Osteocyte (in vitro differentiated cells): ENCODE results near the gene TTC39A. TPM values are rescaled to one million over a fixed set of nuclear protein-coding genes. Genes with fewer than 3 reads are reported as not detected.

Source experiments
- DNase-seq: peaks from one replicate; pipeline ENCODE4 v3.0.0; 2021; ENCODE audit warnings: mixed read lengths; ENCODE audit not compliant: unreplicated experiment; ENCODE audit errors: extremely low spot score
- H3K27ac Mint-ChIP-seq: one replicate; pipeline ENCODE4 v1.8.0; 2021; ENCODE audit warnings: mild to moderate bottlenecking, mixed read lengths; ENCODE audit not compliant: unreplicated experiment
- H3K27me3 Mint-ChIP-seq: one replicate; pipeline ENCODE4 v1.8.0; 2021; ENCODE audit warnings: mixed read lengths; ENCODE audit not compliant: unreplicated experiment
- H3K36me3 Mint-ChIP-seq: one replicate; pipeline ENCODE4 v1.8.0; 2021; ENCODE audit warnings: mixed read lengths; ENCODE audit not compliant: unreplicated experiment
- H3K4me1 Mint-ChIP-seq: one replicate; pipeline ENCODE4 v1.8.0; 2021; ENCODE audit warnings: mixed read lengths; ENCODE audit not compliant: unreplicated experiment
- H3K4me3 Mint-ChIP-seq: one replicate; pipeline ENCODE4 v1.8.0; 2021; ENCODE audit warnings: mild to moderate bottlenecking, moderate library complexity, mixed read lengths; ENCODE audit not compliant: unreplicated experiment
- H3K9me3 Mint-ChIP-seq: one replicate; pipeline ENCODE4 v1.8.0; 2021; ENCODE audit warnings: mixed read lengths; ENCODE audit not compliant: unreplicated experiment
- total RNA-seq: library from RNA; stranded (reverse); gene quantifications from 2 replicates; pipeline ENCODE4 v1.2.1, GENCODE V29; 2021
- TF ChIP-seq, protein P1 (sequence below): fragments of 200-600 bp; sonication (generic); IDR thresholded peaks from 2 replicates; pipeline ENCODE4 v1.5.0; 2021; ENCODE audit warnings: antibody characterized with exemption, mild to moderate bottlenecking, moderate library complexity

Gene TTC39A
- total RNA-seq, 1 donor from 2014 or later, result 1.3 TPM

DNA sequence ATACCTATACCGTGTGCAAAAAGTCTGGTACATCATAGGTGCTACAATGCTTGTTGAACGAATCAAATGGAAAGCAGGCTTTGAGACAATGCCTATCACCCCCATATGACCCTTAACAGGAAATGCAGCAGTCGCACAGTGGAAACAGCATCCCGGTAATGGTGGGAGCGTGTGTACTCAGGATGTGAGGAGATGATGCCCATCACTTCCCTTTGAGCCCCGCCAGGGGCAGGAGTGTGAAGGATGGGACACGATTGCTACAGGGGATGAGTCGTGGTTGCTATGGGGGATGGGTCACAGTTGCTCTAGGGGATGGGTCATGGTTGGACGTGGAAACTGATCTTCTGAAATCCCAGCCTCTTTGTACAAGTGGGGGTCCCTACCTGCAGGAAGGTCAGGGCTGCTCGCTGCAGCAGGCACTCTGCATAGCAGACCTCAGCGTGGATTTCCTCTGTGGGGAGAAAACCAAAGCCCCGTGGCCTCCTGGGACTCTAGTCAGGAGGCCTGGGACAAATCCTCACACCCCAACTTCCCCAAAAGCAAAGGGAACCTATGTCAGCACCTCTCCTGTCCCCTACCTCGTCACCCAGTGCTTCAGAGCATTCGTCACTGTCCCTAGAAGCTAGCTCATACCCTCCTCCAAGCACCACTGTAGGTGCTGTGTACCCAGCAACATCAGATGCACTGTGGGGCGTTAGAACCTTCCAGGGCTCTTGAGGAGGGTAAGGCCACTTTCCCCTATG is 19.3 kb downstream of the TTC39A start:
- Mint-ChIP-seq H3K9me3 (no peaks in the 10 kb centered on the region), H3K4me3 (no peak overlapping the region), H3K36me3 (no peaks in the 10 kb centered on the region), H3K4me1 (peaks cover 8% of the 10 kb centered on the region), H3K27ac (no peak overlapping the region), H3K27me3 (no peaks in the 10 kb centered on the region)
- TF ChIP-seq, protein P1, sequence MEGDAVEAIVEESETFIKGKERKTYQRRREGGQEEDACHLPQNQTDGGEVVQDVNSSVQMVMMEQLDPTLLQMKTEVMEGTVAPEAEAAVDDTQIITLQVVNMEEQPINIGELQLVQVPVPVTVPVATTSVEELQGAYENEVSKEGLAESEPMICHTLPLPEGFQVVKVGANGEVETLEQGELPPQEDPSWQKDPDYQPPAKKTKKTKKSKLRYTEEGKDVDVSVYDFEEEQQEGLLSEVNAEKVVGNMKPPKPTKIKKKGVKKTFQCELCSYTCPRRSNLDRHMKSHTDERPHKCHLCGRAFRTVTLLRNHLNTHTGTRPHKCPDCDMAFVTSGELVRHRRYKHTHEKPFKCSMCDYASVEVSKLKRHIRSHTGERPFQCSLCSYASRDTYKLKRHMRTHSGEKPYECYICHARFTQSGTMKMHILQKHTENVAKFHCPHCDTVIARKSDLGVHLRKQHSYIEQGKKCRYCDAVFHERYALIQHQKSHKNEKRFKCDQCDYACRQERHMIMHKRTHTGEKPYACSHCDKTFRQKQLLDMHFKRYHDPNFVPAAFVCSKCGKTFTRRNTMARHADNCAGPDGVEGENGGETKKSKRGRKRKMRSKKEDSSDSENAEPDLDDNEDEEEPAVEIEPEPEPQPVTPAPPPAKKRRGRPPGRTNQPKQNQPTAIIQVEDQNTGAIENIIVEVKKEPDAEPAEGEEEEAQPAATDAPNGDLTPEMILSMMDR, result no peak
- no peak for DNase-seq

DNA sequence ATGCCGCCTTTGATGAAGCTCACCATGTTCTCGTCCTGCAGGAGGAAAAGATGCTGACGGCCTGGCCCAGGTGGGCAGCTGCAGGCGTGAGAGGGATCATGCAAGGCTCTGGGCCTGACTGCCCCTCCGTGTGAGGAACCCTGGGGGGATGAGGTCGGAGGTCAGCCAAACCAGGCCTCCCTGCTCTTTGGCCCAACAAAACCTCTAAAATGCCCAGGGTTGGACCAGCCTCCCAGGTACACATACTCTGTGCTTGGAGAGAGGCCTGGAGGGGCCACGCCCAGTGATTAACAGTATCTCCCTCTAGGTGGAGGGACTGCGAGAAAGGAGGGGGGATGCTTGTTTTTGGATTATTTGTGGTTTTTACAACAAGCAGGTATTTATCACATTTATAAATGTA is 21.1 kb downstream of the TTC39A start:
- Mint-ChIP-seq H3K9me3 (no peaks in the 10 kb centered on the region), H3K27me3 (no peaks in the 10 kb centered on the region), H3K36me3 (no peaks in the 10 kb centered on the region), H3K27ac (no peak overlapping the region), H3K4me1 (peaks cover 8% of the 10 kb centered on the region), H3K4me3 (no peak overlapping the region)
- TF ChIP-seq, protein P1, result no peak
- no peak for DNase-seq

DNA sequence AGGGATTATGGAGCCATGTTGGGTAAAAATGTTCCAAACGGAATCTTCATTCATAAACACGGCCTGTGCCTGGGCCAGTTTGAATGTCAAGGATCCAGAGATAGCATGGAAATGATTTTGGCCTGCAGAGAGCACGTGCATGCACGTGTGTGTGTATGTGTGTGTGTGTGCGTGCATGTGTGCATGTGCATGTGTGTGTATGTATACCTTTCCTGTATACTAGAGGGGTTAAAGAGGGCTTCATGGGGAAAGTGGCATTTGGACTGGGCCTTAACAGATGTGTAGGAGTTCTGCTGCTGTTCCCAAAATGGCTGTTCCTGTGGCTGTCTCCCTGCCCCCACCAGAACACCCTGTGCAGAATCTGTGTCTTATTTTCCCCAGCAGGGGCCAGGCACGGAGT is 21.7 kb downstream of the TTC39A start:
- H3K4me1 Mint-ChIP-seq, result peaks cover 9% of the 10 kb centered on the region
- no peak for DNase-seq

DNA sequence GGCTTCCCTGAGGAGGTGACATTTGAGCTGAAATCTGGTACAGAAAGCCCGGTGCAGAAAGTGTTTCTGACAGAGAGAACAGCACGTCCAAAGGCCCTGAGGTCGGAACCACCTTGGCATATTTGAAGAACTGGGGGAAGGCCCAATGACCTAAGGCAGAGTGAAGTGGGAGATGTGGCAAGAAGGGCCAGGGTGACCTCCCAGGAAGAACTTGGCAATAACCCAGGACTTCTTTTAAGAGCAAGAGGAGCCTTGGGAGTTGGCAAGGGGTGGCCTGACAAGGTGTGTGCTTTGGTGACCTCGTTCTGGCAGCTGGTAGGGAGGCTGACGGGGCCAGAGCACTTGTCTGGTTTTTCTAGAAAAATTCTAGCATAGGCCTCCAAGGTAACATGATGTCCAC is 23.4 kb downstream of the TTC39A start:
- H3K27me3 Mint-ChIP-seq, result no peaks in the 10 kb centered on the region

More for the DNA sequence above, 21.7 kb downstream of the TTC39A start:
- Mint-ChIP-seq H3K27ac (no peak overlapping the region), H3K4me3 (no peak overlapping the region), H3K36me3 (no peaks in the 10 kb centered on the region), H3K27me3 (no peaks in the 10 kb centered on the region), H3K9me3 (no peaks in the 10 kb centered on the region)
- TF ChIP-seq, protein P1, result no peak

DNA sequence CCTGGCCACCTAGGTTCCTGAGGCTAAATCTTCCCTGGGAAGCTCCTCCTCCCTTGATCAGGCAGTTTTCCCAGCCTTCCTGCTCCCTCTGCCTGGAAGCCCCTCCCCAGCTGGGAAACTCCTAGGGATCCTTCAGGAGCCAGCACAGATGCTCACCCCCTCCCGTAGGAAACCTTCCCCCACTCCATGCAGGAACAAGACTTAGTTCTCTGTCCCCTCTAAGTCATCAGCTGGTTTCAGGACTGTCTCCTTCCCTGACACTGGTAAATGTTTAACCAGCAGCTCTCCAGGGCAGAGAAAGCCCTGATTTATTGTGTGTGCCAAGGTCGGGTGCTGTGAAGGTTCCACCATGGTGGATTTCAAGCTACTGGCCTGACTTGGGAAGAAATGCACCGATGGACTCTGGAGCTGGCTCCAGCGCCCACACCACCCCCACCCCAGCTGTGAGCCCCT is 25.0 kb downstream of the TTC39A start:
- no peak overlapping the region for H3K4me3 Mint-ChIP-seq
- DNase-seq, result no peak
- TF ChIP-seq, protein P1, result no peak
- peaks cover 13% of the 10 kb centered on the region for H3K4me1 Mint-ChIP-seq
- no peak overlapping the region for H3K27ac Mint-ChIP-seq
- no peaks in the 10 kb centered on the region for H3K36me3 Mint-ChIP-seq
- no peaks in the 10 kb centered on the region for H3K27me3 Mint-ChIP-seq
- no peaks in the 10 kb centered on the region for H3K9me3 Mint-ChIP-seq

More for the DNA sequence above, 23.4 kb downstream of the TTC39A start:
- DNase-seq, result no peak
- Mint-ChIP-seq H3K27ac (no peak overlapping the region), H3K4me1 (peaks cover 13% of the 10 kb centered on the region), H3K9me3 (no peaks in the 10 kb centered on the region), H3K36me3 (no peaks in the 10 kb centered on the region), H3K4me3 (no peak overlapping the region)
- TF ChIP-seq, protein P1, result no peak
